Measurements from ENCODE around the gene JPH3.

Gene JPH3

DNA sequence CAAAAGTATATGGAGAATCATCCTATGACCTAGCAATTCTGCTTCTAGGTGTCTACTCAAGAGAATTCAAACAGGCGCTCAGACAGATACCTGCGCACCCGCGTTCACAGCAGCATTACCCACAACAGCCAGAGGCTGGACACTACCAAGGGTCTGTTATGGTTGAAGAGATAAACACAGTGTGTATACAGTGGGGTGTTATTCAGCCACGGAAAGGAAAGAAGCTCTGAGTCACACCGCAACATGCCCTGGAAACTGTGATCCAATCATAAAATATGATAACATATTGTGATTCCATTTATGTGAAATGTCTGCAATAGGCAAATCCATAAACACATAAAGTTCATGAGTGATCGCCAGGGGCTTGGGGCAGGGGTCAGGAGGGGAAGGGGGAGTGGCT lies 18.0 kb upstream of the JPH3 start:
- Histone ChIP-seq H3K27ac (ENCODE audit: low read depth, low read length) (no peak overlapping the region), H3K9ac (ENCODE audit: low read depth in 1 of 2, low read length in 2 of 2) (no peak overlapping the region), H3K4me3 (ENCODE audit: low read depth in 1 of 2, low read length in 2 of 2) (no peak overlapping the region), H3K4me1 (ENCODE audit: control insufficient read depth in 1 of 2, insufficient read depth in 2 of 2, low read length in 2 of 2) (peaks cover 0 to 8% of the 10 kb centered on the region in 2 donors), H3K36me3 (ENCODE audit: control insufficient read depth in 1 of 2, insufficient read depth in 2 of 2, low read length in 2 of 2) (no peaks in the 10 kb centered on the region), H3K27me3 (ENCODE audit: control insufficient read depth in 1 of 2, insufficient read depth in 2 of 2, low read length in 2 of 2) (peaks cover 7 to 15% of the 10 kb centered on the region in 2 donors), H3K9me3 (ENCODE audit: control insufficient read depth in 1 of 2, low read length in 2 of 2) (no peaks in the 10 kb centered on the region)

DNA sequence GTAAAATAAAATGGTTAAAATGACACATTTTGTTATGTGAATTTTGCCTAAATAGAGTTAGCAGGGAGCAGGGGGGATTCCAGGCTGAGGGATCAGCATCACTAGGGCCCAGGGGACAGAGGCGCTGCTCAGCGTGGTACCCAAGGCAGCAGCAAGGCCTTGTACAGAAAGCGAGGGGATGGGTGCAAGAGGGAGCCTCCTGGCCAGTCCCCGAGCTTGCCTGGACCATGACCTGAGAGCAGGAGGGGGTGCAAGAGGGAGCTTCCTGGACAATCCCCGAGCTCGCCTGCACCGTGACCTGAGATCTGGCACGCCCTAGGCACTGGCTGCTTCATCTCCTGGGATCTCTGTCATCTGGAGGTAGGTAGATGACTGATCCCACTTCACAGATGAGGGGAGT lies 17.3 kb upstream of the JPH3 start:
- H3K36me3 ChIP-seq (ENCODE audit: control insufficient read depth in 1 of 2, insufficient read depth in 2 of 2, low read length in 2 of 2) = no peaks in the 10 kb centered on the region
- no peak overlapping the region for H3K9ac ChIP-seq (ENCODE audit: low read depth in 1 of 2, low read length in 2 of 2)
- peaks cover 10 to 15% of the 10 kb centered on the region in 2 donors for H3K27me3 ChIP-seq (ENCODE audit: control insufficient read depth in 1 of 2, insufficient read depth in 2 of 2, low read length in 2 of 2)
- no peaks in the 10 kb centered on the region for H3K9me3 ChIP-seq (ENCODE audit: control insufficient read depth in 1 of 2, low read length in 2 of 2)
- no peak overlapping the region for H3K27ac ChIP-seq (ENCODE audit: low read depth, low read length)
- H3K4me1 ChIP-seq (ENCODE audit: control insufficient read depth in 1 of 2, insufficient read depth in 2 of 2, low read length in 2 of 2) = peaks cover 0 to 8% of the 10 kb centered on the region in 2 donors
- no peak overlapping the region for H3K4me3 ChIP-seq (ENCODE audit: low read depth in 1 of 2, low read length in 2 of 2)

DNA sequence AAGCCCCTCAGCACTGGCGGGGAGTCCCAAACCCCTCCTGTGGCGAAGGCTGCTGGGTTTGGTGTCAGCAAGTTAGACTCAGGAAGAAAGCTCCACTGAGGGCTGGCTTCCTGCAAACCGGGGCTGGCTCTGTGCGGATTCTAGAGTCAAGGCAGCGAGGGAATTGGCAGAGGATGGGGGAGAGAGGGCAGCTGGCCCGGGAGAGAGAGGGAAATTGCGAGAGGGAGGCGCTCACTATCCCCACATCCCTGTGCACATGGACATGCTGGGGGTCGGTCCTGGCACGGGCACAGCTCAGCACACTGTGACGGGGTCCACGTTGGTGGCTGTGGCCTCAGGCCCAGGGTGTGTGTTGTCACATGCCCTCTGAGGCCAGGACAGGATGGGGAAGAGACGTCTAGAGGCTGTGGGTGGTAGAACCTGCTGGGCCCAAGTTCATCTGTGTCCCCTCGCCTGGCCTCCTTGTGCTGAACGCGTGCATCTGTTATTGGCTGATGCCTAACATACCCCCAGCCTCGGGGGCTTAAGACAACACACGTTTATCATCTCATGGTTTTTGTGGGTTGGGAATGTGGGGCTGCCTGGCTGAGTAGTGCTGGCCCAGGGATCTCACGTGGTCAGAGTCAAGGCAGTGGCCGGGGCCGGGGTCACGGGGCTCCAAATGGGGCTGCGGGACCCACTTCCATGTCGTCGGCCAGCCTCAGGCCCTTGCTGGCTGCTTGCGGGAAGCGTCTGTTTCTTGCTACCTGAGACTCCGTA lies 16.7 kb upstream of the JPH3 start:
- H3K9ac ChIP-seq (ENCODE audit: low read depth in 1 of 2, low read length in 2 of 2) = no peak overlapping the region
- H3K4me3 ChIP-seq (ENCODE audit: low read depth in 1 of 2, low read length in 2 of 2) = no peak overlapping the region
- H3K4me1 ChIP-seq (ENCODE audit: control insufficient read depth in 1 of 2, insufficient read depth in 2 of 2, low read length in 2 of 2) = peaks cover 0 to 8% of the 10 kb centered on the region in 2 donors
- no peaks in the 10 kb centered on the region for H3K36me3 ChIP-seq (ENCODE audit: control insufficient read depth in 1 of 2, insufficient read depth in 2 of 2, low read length in 2 of 2)
- H3K27ac ChIP-seq (ENCODE audit: low read depth, low read length) = no peak overlapping the region
- H3K9me3 ChIP-seq (ENCODE audit: control insufficient read depth in 1 of 2, low read length in 2 of 2) = no peaks in the 10 kb centered on the region
- H3K27me3 ChIP-seq (ENCODE audit: control insufficient read depth in 1 of 2, insufficient read depth in 2 of 2, low read length in 2 of 2) = peaks cover 13 to 15% of the 10 kb centered on the region in 2 donors

DNA sequence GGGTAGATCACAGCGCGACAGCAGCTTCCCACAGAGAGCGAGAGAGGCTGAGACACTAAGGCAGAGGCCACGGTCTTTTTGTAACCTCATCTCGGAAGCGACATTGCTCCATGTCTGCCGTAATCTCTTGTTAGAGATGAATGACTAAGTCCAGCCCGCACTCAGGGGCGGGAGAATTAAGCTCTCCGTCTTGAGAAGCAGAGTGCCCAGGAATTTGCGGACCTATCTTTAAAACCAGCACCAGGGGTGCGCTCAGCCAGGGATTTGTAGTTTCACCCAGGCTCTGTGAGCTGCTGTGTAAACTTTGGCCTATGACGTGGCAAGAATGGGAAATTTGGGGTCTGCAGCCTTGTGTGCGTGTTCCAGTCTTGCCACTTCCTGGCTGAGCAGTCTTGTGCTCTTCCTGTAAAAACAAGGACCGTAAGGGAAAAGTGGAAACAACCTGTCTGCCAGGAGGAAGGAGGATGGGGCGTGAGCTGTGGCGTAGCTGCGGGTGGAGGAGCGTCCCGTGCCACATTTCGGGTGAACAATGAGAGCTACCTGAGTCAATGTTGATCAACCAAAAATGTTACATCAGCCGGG lies 16.0 kb upstream of the JPH3 start:
- no peaks in the 10 kb centered on the region for H3K9me3 ChIP-seq (ENCODE audit: control insufficient read depth in 1 of 2, low read length in 2 of 2)
- peaks cover 13 to 15% of the 10 kb centered on the region in 2 donors for H3K27me3 ChIP-seq (ENCODE audit: control insufficient read depth in 1 of 2, insufficient read depth in 2 of 2, low read length in 2 of 2)
- H3K4me1 ChIP-seq (ENCODE audit: control insufficient read depth in 1 of 2, insufficient read depth in 2 of 2, low read length in 2 of 2) = peaks cover 0 to 8% of the 10 kb centered on the region in 2 donors
- H3K4me3 ChIP-seq (ENCODE audit: low read depth in 1 of 2, low read length in 2 of 2) = no peak overlapping the region
- no peaks in the 10 kb centered on the region for H3K36me3 ChIP-seq (ENCODE audit: control insufficient read depth in 1 of 2, insufficient read depth in 2 of 2, low read length in 2 of 2)
- no peak overlapping the region for H3K9ac ChIP-seq (ENCODE audit: low read depth in 1 of 2, low read length in 2 of 2)
- no peak overlapping the region for H3K27ac ChIP-seq (ENCODE audit: low read depth, low read length)

DNA sequence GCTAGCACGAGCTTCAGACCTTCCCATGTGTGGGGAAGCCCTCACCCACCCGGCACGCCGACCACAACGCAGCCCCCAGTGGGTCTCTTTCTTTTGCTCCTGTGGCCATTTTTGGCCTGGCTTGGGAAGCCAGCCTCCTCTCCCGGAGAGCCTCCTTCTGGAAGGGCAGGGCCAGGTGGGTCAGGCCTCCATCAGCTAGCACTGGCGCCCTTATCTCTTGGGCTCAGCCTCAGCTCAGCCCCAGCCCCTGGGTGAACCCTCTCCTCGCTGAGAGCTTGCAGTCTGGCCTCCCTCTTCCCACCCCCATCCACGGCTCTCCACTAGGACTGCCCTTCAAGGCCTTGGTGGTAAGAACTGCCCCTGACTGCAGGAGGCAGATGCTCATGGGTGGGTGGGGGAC lies 14.7 kb upstream of the JPH3 start:
- H3K9ac ChIP-seq (ENCODE audit: low read depth in 1 of 2, low read length in 2 of 2) = no peak overlapping the region
- H3K27me3 ChIP-seq (ENCODE audit: control insufficient read depth in 1 of 2, insufficient read depth in 2 of 2, low read length in 2 of 2) = peaks cover 12 to 13% of the 10 kb centered on the region in 2 donors
- no peaks in the 10 kb centered on the region for H3K36me3 ChIP-seq (ENCODE audit: control insufficient read depth in 1 of 2, insufficient read depth in 2 of 2, low read length in 2 of 2)

DNA sequence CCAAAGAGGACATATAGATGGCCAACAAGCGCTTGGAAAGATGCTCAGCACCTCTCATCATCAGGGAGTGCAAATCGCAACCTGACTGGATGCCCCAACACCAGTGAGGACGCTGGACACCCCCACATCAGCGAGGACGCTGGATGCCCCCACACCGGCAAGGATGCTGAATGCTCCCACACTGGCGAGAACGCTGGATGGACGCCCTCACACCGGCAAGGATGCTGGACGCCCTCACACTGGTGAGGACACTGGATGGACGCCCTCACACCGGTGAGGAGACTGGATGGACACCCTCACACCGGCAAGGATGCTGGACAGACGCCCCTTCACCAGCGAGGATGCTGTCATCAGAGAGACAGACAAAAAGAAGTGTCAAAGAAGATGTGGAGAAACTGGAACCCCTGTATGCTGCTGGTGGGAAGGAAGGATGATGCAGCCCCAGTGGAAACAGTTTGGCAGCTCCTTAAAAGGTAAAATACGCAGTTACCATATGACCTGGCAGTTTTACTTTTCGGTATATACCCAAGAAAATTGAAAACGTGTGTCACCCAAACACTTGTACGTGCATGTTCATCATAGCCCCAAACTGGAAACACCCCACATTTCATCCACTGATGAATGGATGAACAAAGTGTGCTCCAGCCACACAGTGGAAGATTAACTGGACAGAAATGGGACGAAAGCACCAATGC lies 10.1 kb upstream of the JPH3 start:
- no peak overlapping the region for H3K9ac ChIP-seq (ENCODE audit: low read depth in 1 of 2, low read length in 2 of 2)
- no peaks in the 10 kb centered on the region for H3K9me3 ChIP-seq (ENCODE audit: control insufficient read depth in 1 of 2, low read length in 2 of 2)
- H3K4me3 ChIP-seq (ENCODE audit: low read depth in 1 of 2, low read length in 2 of 2) = no peak overlapping the region
- H3K4me1 ChIP-seq (ENCODE audit: control insufficient read depth in 1 of 2, insufficient read depth in 2 of 2, low read length in 2 of 2) = no peaks in the 10 kb centered on the region
- peaks cover 5 to 6% of the 10 kb centered on the region in 2 donors for H3K27me3 ChIP-seq (ENCODE audit: control insufficient read depth in 1 of 2, insufficient read depth in 2 of 2, low read length in 2 of 2)
- H3K36me3 ChIP-seq (ENCODE audit: control insufficient read depth in 1 of 2, insufficient read depth in 2 of 2, low read length in 2 of 2) = no peaks in the 10 kb centered on the region
- H3K27ac ChIP-seq (ENCODE audit: low read depth, low read length) = no peak overlapping the region

More for the DNA sequence above, 14.7 kb upstream of the JPH3 start:
- H3K4me3 ChIP-seq (ENCODE audit: low read depth in 1 of 2, low read length in 2 of 2) = no peak overlapping the region
- H3K27ac ChIP-seq (ENCODE audit: low read depth, low read length) = no peak overlapping the region
- H3K9me3 ChIP-seq (ENCODE audit: control insufficient read depth in 1 of 2, low read length in 2 of 2) = no peaks in the 10 kb centered on the region
- peaks cover 0 to 6% of the 10 kb centered on the region in 2 donors for H3K4me1 ChIP-seq (ENCODE audit: control insufficient read depth in 1 of 2, insufficient read depth in 2 of 2, low read length in 2 of 2)

DNA sequence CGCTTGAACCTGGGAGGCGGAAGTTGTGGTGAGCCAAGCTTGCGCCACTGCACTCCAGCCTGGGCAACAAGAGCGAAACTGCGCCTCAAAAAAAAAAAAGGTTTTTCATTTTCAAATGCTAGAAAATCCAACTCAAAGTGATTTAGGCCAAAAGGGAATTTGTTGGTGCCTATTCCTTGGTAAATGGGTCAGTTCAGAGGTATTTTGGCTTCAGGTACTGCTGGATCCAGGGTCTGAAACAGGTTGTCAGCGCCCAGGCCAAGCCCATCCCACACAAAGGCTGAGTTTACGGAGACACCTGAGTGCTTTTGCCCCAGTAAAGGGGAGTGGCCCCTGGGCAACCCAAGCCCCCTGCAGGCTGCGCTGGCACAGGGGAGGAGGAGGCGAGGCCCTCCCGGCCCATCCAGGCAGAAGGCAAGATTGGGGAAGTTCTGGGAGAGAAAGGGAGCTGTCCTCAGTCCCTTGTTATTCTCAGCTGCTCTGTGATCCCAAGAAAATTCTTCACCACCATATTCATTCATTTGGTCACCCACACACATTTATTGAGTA lies 8.5 kb upstream of the JPH3 start:
- no peaks in the 10 kb centered on the region for H3K4me1 ChIP-seq (ENCODE audit: control insufficient read depth in 1 of 2, insufficient read depth in 2 of 2, low read length in 2 of 2)
- H3K27ac ChIP-seq (ENCODE audit: low read depth, low read length) = no peak overlapping the region
- H3K4me3 ChIP-seq (ENCODE audit: low read depth in 1 of 2, low read length in 2 of 2) = no peak overlapping the region
- no peaks in the 10 kb centered on the region for H3K36me3 ChIP-seq (ENCODE audit: control insufficient read depth in 1 of 2, insufficient read depth in 2 of 2, low read length in 2 of 2)
- H3K9me3 ChIP-seq (ENCODE audit: control insufficient read depth in 1 of 2, low read length in 2 of 2) = peaks cover 0 to 3% of the 10 kb centered on the region in 2 donors
- no peak overlapping the region for H3K9ac ChIP-seq (ENCODE audit: low read depth in 1 of 2, low read length in 2 of 2)
- H3K27me3 ChIP-seq (ENCODE audit: control insufficient read depth in 1 of 2, insufficient read depth in 2 of 2, low read length in 2 of 2) = peaks cover 6 to 9% of the 10 kb centered on the region in 2 donors

DNA sequence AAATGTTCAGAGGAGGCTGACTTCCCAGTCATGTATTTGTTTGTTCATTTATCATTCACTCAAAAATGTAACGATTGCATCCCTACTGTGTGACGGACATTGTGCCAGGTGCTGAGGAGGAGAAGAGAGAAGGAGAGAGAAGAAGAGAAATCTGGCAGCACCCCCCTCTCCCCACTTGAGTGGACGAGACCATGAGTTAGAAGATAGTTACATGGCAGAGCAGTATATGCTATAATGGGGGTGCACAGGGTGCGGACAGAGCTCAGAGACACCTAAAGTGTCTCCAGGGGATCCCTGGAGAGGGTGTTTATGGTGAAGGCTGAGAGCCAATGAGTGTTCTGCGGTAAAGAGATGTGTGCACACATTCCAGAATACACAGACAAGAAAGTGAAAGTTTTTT lies 6.6 kb upstream of the JPH3 start:
- Histone ChIP-seq H3K9me3 (ENCODE audit: control insufficient read depth in 1 of 2, low read length in 2 of 2) (peaks cover 4% of the 10 kb centered on the region in 2 donors), H3K36me3 (ENCODE audit: control insufficient read depth in 1 of 2, insufficient read depth in 2 of 2, low read length in 2 of 2) (no peaks in the 10 kb centered on the region), H3K27me3 (ENCODE audit: control insufficient read depth in 1 of 2, insufficient read depth in 2 of 2, low read length in 2 of 2) (peaks cover 17 to 21% of the 10 kb centered on the region in 2 donors), H3K4me3 (ENCODE audit: low read depth in 1 of 2, low read length in 2 of 2) (no peak overlapping the region), H3K27ac (ENCODE audit: low read depth, low read length) (no peak overlapping the region), H3K4me1 (ENCODE audit: control insufficient read depth in 1 of 2, insufficient read depth in 2 of 2, low read length in 2 of 2) (no peaks in the 10 kb centered on the region), H3K9ac (ENCODE audit: low read depth in 1 of 2, low read length in 2 of 2) (no peak overlapping the region)

DNA sequence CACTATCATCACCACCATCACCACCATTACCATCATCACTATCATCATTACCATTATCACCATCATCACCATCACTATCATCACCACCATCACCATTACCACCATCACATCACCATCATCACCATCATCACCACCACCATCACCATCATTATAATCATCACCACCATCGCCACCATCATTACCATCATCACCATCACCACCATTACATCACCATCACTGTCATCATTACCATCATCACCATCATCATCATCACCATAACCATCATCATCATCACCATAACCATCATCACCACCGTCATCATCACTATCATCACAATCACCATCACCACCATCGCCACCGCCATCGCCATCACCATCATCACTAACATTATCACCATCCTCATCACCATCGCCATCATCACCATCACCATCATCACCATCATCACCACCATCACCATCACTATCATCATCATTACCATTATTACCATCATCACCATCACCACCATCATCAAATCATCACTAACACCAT lies 4.9 kb upstream of the JPH3 start:
- no peaks in the 10 kb centered on the region for H3K4me1 ChIP-seq (ENCODE audit: control insufficient read depth in 1 of 2, insufficient read depth in 2 of 2, low read length in 2 of 2)
- H3K4me3 ChIP-seq (ENCODE audit: low read depth in 1 of 2, low read length in 2 of 2) = no peak overlapping the region
- no peak overlapping the region for H3K27ac ChIP-seq (ENCODE audit: low read depth, low read length)
- H3K36me3 ChIP-seq (ENCODE audit: control insufficient read depth in 1 of 2, insufficient read depth in 2 of 2, low read length in 2 of 2) = no peaks in the 10 kb centered on the region
- H3K9ac ChIP-seq (ENCODE audit: low read depth in 1 of 2, low read length in 2 of 2) = no peak overlapping the region
- peaks cover 4% of the 10 kb centered on the region in 2 donors for H3K9me3 ChIP-seq (ENCODE audit: control insufficient read depth in 1 of 2, low read length in 2 of 2)
- peaks cover 28 to 30% of the 10 kb centered on the region in 2 donors for H3K27me3 ChIP-seq (ENCODE audit: control insufficient read depth in 1 of 2, insufficient read depth in 2 of 2, low read length in 2 of 2)

DNA sequence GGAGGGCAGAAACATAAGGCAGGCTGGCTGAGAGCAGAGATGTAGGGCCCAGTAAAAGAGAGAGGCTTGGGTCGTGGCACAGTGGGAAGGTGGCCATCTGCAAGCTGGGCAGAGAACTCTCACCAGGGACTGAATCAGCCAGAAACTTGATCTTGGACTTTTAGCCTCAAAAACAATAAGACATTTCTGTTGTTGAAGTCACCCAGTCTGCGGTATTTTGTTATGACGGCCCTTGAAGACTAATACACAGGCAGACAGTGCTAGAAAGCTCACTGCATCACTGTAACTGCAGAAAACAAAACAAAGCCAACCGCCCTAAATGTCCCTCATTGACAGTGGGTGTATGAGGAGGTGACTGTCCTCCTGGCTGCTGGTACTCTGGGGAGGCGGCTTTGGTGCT lies 3.9 kb upstream of the JPH3 start:
- H3K9me3 ChIP-seq (ENCODE audit: control insufficient read depth in 1 of 2, low read length in 2 of 2) = peaks cover 4% of the 10 kb centered on the region in 2 donors
- no peaks in the 10 kb centered on the region for H3K4me1 ChIP-seq (ENCODE audit: control insufficient read depth in 1 of 2, insufficient read depth in 2 of 2, low read length in 2 of 2)
- peaks cover 29 to 36% of the 10 kb centered on the region in 2 donors for H3K27me3 ChIP-seq (ENCODE audit: control insufficient read depth in 1 of 2, insufficient read depth in 2 of 2, low read length in 2 of 2)
- H3K36me3 ChIP-seq (ENCODE audit: control insufficient read depth in 1 of 2, insufficient read depth in 2 of 2, low read length in 2 of 2) = no peaks in the 10 kb centered on the region
- no peak overlapping the region for H3K27ac ChIP-seq (ENCODE audit: low read depth, low read length)
- H3K9ac ChIP-seq (ENCODE audit: low read depth in 1 of 2, low read length in 2 of 2) = no peak overlapping the region
- H3K4me3 ChIP-seq (ENCODE audit: low read depth in 1 of 2, low read length in 2 of 2) = no peak overlapping the region
